GM19397 (cell line): ENCODE results near the gene MLXIP.
A peak's percentile ranks its signal among the peaks of the same experiment; 100 is the strongest.
"Not testable (repeated sequence)": the region's sequence is repeated elsewhere in the genome, so short reads cannot be mapped to it uniquely, and the experiment has no call there.

ENCODE experiments used
- ATAC-seq: cut with Tn5 transposase; IDR thresholded peaks from one replicate; pipeline ENCODE4 v1.9.1; 2021; ENCODE audit warnings: mild to moderate bottlenecking, moderate library complexity; ENCODE audit not compliant: unreplicated experiment

The MLXIP gene, protein sequence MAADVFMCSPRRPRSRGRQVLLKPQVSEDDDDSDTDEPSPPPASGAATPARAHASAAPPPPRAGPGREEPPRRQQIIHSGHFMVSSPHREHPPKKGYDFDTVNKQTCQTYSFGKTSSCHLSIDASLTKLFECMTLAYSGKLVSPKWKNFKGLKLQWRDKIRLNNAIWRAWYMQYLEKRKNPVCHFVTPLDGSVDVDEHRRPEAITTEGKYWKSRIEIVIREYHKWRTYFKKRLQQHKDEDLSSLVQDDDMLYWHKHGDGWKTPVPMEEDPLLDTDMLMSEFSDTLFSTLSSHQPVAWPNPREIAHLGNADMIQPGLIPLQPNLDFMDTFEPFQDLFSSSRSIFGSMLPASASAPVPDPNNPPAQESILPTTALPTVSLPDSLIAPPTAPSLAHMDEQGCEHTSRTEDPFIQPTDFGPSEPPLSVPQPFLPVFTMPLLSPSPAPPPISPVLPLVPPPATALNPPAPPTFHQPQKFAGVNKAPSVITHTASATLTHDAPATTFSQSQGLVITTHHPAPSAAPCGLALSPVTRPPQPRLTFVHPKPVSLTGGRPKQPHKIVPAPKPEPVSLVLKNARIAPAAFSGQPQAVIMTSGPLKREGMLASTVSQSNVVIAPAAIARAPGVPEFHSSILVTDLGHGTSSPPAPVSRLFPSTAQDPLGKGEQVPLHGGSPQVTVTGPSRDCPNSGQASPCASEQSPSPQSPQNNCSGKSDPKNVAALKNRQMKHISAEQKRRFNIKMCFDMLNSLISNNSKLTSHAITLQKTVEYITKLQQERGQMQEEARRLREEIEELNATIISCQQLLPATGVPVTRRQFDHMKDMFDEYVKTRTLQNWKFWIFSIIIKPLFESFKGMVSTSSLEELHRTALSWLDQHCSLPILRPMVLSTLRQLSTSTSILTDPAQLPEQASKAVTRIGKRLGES

DNA sequence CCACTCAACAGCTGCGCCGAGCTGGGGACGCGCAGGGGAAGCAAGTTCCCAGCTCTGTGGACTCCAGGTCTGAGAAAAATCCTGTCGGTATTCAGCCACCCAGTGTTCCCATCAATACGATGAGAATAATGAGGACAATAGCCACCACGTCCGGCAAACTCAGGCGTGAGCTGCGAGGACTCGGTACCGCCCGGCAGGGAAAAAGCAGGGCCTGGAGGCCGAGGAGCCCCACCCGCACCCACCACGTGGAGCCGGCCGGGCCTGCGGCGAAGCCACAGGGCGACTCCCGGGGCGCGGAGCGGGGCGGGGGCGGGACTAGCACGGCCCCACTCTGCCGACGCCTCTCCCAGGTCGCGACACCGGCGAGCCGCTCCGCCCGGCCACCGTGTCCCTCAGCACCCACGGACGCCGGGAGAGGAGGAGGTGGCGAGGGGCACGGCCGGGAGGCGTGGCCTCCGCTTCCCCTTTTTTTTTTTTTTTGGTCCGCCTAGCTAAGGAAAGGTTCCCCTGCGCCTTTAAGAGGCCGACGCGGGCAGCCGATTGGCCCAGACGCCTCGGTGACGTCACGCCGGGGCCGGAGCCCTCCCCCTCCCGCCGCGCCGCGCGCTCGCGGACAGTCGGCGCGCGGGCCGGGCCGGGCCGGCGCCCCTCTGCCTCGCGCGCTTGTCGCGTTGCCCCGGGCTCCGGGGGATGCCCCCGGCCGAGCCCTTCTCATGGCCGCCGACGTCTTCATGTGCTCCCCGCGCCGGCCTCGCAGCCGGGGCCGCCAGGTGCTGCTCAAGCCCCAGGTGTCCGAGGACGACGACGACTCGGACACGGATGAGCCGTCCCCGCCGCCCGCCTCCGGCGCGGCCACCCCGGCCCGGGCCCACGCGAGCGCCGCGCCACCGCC, at the start of gene MLXIP:
MLXIP (plus strand) TSS at position 616 of the 892 bp plus-strand sequence; CDS start at position 714, 98 bp downstream.
- ATAC-seq: peak; percentile 80

DNA sequence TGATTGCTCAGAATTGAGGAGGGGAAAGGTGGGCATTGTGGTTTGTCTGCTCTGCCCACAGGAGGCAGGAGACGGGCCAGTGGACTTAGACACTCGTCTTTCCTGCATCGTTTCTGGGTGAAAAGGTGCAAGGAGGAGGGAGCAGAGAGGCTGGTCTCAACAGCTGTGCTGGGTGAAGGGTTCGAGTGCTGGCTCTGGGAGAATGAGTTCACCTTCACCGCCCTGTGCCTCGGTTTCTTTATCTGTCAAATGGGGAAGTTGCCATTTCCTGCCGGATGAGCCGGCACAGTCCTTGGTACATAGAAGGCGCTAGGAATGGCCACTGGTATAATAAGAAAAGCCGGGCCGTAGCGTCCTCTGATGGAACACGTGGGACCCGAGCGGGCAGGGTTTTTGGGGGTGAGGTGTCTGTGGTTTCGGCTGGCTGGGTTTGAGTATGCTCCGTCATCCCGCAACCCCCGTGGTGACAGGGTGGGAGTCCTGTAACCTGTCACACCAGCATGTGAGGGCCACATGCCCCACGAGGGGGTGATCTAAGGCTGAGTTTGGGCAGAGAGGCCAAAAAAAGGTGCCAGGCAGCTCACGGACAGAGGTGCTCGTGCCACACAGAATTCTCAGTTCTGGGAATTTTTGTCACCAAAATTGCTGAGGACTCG, 49.5 kb upstream of the MLXIP start:
- ATAC-seq: no peak

DNA sequence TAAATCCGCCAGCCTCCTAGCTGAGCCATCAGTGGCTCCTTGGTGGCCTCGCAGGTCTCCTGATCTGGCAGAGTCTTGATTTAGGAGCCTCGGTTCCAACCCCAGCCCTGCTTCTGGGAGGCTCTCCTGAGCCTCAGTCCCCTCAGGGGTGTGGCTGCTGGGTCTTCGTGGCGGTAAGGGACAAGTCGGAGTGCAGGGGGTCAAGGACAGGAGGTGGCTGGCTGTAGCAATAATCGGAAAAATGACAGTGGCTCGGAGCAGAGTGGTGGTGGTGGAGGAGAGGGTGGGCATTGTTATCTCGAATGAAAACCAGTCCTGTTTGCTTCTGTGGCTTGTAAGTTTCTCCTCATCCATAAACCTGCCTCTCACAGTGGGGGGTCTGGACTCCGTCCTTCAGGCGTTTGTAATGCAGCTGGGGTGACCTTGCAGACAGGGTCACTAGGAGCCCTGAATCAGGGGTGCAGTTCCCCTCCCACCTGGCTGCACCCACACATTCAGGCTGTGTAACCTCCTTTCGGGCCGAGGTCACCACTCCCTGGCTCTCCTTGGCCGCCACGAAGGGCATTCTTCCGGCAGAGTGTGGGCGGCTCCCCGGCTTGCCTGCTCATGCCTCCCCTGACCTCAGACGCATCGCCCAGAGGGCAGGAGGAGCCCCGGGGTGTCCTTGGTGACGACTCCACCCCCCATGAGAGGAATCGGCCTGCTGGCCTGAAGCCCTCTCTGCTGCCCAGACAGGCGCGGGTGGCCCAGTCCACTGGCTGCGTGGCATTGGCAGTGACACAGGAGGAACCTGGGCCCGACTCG, 48.7 kb upstream of the MLXIP start:
- ATAC-seq: no peak

DNA sequence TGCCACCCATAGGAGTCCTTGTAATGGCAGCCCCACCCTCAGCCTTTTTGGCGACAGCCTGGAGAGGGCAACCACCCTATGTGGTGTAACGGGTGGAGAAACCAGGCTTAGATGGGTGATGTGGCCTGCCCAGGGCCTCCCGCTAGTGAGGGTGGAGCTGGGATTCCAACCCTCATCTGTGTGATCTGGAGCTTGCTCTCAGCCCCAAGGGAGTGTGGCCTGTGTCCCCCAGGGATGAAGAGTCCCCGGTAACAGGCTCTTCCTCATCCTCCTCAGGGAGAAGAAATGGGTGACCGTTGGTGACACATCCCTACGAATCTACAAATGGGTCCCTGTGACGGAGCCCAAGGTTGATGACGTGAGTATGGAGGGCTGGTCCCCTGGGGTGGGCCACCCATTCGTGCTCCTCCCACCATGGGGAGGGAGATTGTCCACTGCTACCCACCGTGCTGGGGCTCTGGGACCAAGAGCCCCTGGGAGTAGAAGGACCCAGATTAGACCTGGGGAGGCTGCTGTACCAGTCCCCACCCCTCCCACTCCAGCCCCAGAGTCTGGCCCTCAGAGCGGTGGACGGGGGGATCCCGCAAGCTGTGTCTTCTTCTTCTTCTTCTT, 48.0 kb upstream of the MLXIP start:
- no peak for ATAC-seq

- ATAC-seq: no peak
Measured at GRCh38 chr12:122031342-122032216, 47.0 kb upstream of the MLXIP start.

DNA sequence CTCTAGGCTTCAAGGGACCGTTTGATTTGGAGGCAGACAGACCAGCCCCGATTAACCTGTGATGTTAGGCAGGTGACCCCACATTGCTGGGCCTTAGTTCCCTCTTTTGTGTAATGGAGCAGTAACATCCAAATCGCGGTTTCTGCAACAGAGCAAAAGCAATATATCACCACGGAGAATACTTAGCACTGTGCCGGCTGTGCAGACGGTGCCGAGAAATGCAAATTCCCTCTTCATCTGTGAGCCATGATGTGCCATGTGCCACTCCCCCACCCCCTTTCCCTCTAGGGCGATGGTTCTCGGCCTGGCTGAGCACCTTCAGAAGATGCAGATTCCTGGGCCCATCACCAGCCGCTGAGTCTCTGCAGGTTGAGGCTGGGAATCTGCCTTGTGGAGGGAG, 46.0 kb upstream of the MLXIP start:
- ATAC-seq: no peak

GRCh38 chr12:122035292-122035691, 43.3 kb upstream of the MLXIP start:
- ATAC-seq: no peak

- no peak for ATAC-seq
Measured at GRCh38 chr12:122036153-122036552, 42.4 kb upstream of the MLXIP start.

DNA sequence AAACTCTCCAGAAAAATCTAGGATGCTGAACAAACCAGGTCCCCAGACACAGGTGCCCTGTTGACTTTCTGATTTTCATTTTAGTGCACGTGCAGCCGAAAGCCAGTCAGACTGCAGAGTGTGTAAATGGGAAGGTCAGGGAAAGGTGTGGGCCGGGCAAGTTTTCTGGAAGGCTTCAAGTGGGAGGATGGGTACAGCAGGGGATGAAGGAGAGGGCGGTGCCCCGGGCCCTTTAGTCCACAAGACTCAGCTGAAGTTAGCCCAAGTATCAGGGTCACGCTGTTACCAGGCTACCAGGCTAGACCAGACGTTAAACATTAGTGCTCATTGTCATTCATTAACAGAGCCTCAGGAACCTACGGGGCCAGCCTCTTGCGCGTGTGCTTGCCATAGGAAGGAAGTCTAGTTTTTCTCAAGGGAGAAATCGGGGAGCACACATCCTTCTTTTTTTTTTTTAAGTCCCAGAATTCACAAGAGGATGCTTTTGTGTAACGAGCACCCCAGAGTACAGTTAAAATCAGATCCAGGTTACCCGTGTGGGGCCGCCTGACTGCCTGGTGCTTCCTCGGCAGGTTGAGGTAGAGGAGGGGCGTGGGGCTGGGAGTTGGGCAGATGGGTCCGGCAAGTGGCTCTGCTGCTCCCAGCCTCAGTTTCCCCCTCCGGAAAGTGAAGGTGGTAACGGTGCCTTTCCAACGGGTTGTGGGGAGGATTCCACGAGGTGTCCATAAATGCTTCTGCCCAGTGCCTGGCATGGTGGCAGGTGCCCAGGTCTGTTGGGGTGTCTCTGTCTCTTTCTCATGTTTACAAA, 37.8 kb upstream of the MLXIP start:
- ATAC-seq: no peak

DNA sequence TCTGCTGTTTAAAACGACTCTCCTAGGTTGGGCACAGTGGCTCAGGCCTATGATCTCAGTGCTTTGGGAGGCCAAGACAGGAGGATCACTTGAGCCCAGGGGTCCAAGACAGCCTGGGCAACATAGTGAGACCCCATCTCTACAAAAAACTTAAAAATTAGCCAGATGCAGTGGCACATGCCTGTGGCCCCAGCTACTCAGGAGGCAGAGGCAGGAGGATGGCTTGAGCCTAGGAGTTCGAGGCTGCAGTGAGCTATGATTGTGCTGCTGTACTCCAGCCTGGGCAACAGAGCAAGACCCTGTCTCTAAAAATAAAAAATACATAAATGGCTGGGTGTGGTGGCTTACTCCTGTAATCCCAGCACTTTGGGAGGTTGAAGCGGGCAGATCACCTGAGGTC, 37.1 kb upstream of the MLXIP start:
- not testable (repeated sequence) for ATAC-seq

GRCh38 chr12:122042910-122043309, 35.6 kb upstream of the MLXIP start:
- no peak for ATAC-seq

- ATAC-seq: no peak
Measured at GRCh38 chr12:122043476-122043875, 35.1 kb upstream of the MLXIP start.

DNA sequence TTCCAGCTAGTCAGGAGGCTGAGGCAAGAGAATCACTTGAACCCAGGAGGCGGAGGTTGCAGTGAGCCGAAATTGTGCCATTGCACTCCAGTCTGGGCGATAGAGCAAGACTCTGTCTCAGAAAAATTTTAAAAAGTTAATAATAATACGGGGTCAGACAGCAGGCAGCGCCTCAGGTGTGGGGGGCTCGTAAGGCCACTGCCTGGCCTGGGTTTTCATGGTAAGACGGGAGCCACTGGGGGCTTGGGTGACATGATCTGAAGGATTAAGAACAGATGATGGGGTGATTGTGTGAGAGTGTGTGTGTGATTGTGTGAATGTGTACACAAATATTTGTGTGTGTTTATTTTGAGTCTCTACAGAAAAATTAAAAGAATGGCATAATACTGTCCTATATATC, 33.3 kb upstream of the MLXIP start:
- ATAC-seq: no peak

GRCh38 chr12:122046145-122046544, 32.4 kb upstream of the MLXIP start:
- ATAC-seq: no peak

DNA sequence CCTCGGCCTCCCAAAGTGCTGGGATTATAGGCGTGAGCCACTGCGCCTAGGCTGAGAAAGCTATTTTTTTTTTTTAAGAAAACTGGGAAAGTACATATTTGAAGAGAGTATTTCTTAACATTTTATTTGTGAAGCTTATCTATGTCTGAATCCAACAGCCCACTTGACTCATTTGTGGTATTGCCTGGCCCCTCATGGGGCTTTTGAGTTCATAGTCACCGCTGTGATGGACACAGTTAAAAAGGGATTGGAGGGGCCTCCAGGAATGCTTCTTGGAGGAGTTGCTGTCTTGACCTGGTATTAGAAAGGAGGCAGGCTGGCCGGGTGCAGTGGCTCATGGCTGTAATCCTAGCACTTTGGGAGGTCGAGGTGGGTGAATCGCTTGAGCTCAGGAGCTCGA, 30.4 kb upstream of the MLXIP start:
- no peak for ATAC-seq

- ATAC-seq: no peak
Measured at GRCh38 chr12:122049827-122050226, 28.7 kb upstream of the MLXIP start.

DNA sequence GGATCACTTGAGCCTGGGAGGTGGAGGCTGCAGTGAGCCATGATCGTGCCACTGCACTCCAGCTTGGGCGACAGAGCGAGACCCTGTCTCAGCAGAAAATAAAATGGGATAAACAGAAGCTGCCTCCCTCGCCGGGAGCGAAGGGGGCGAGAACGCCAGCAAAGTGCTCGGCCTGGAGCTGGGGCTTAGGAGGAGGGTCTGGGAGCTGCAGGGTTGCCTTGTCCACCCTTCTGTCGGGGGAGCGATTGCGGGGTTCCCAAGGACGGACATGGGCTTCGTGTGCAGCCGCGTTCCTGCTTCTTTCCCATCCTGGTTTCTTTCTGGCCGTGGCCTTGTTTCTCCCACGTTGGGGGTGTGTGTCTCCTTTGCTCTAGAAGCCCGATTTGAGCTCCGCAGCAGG, 27.9 kb upstream of the MLXIP start:
- ATAC-seq: no peak
